ENCODE data around the gene STK35. TPM values are rescaled to one million over a fixed set of nuclear protein-coding genes. Genes with fewer than 3 reads are reported as not detected.

STK35 gene
- total RNA-seq (2014; rRNA removed) (38.4 and 54.3 TPM in 2 replicates), Bru-seq, nascent RNA (percentile 85 among the genes with signal in this experiment), BruChase-seq, experiment 1, labeled RNA remaining after a 6-hour chase (percentile 89 among the genes with signal in this experiment), BruChase-seq, experiment 2, labeled RNA remaining after a 2-hour chase (percentile 88 among the genes with signal in this experiment)
- long read RNA-seq, partial matches to known transcripts: 2 of 75 reads
- long read RNA-seq, other reads (novel, unspliced or antisense): 73 of 75 reads

GRCh38 chr20:2101057-2101864, at the start of gene STK35:
Gene STK35, plus strand, starts transcription at chr20:2101827. Its CDS starts 55 bp downstream, at chr20:2101882.
- Histone ChIP-seq H3K27me3 (ENCODE audit: low read length) (no peaks in the 10 kb centered on the region), H4K20me1 (ENCODE audit: low read length) (peaks cover 26% of the 10 kb centered on the region), H3K27ac (ENCODE audit: low read length) (peak within 1 kb of the TSS; percentile 88), H3K4me3 (ENCODE audit: low read length) (peak within 1 kb of the TSS; percentile 87), H3F3A (ENCODE audit: low read length, unreplicated experiment) (no peaks in the 10 kb centered on the region), H3K9ac (ENCODE audit: low read length) (peak within 1 kb of the TSS; percentile 92), H3K79me2 (ENCODE audit: low read length) (peaks cover 35% of the 10 kb centered on the region), H2AFZ (ENCODE audit: low read length) (peak within 1 kb of the TSS; percentile 86), H3K4me2 (ENCODE audit: low read length) (peak within 1 kb of the TSS; percentile 97), H3K36me3 (ENCODE audit: low read depth, low read length) (peaks cover 12% of the 10 kb centered on the region), H3K9me3 (ENCODE audit: low read length) (no peaks in the 10 kb centered on the region), H3K4me1 (ENCODE audit: insufficient read depth, low read length) (peaks cover 27% of the 10 kb centered on the region), H3K9me2 (replicated peaks; ENCODE audit: low read length) (no peaks in the 10 kb centered on the region)
- intact Hi-C loops (cut with micrococcal nuclease): loop anchor here (10.0 kb wide), 3 partner anchors 196 to 354 kb away; no protein-coding TSS in a partner anchor
- TF ChIP-seq EZH2 (IDR thresholded peaks at IDR 0.05; ENCODE audit: low read length, unreplicated experiment) (no peak), CTCF (conservative IDR thresholded peaks at IDR 0.05; ENCODE audit: low read depth, low read length) (no peak), EZH2phosphoT487 (IDR thresholded peaks at IDR 0.05; ENCODE audit: borderline replicate concordance, low read length) (no peak)
- peak; percentile 66 for DNase-seq
- peak; percentile 63 for ATAC-seq
- ChIA-PET CTCF (no interaction called here), POLR2A (ENCODE audit: unreplicated experiment) (no interaction called here)
- BruUV-seq (replicated peaks): TSS peak; percentile 53

- H3K9me3 ChIP-seq (ENCODE audit: low read length): no peaks in the 10 kb centered on the region
- H3K9ac ChIP-seq (ENCODE audit: low read length): no peak overlapping the region
- intact Hi-C loops (cut with micrococcal nuclease): no loop called here
- H3K4me2 ChIP-seq (ENCODE audit: low read length): no peak overlapping the region
- DNase-seq (no peak), ATAC-seq (no peak)
- H3K4me3 ChIP-seq (ENCODE audit: low read length): no peak overlapping the region
- no peak overlapping the region for H3K27ac ChIP-seq (ENCODE audit: low read length)
- H3K4me1 ChIP-seq (ENCODE audit: insufficient read depth, low read length): no peaks in the 10 kb centered on the region
- BruUV-seq (replicated peaks): no TSS peak
- no peaks in the 10 kb centered on the region for H3K79me2 ChIP-seq (ENCODE audit: low read length)
- H3K27me3 ChIP-seq (ENCODE audit: low read length): peaks cover 76% of the 10 kb centered on the region
- H2AFZ ChIP-seq (ENCODE audit: low read length): no peak overlapping the region
- TF ChIP-seq CTCF (conservative IDR thresholded peaks at IDR 0.05; ENCODE audit: low read depth, low read length) (no peak), EZH2 (IDR thresholded peaks at IDR 0.05; ENCODE audit: low read length, unreplicated experiment) (no peak), EZH2phosphoT487 (IDR thresholded peaks at IDR 0.05; ENCODE audit: borderline replicate concordance, low read length) (no peak)
- ChIA-PET POLR2A (ENCODE audit: unreplicated experiment) (no interaction called here), CTCF (no interaction called here)
- H4K20me1 ChIP-seq (ENCODE audit: low read length): no peaks in the 10 kb centered on the region
- no peaks in the 10 kb centered on the region for H3K9me2 ChIP-seq (replicated peaks; ENCODE audit: low read length)
- H3F3A ChIP-seq (ENCODE audit: low read length, unreplicated experiment): no peaks in the 10 kb centered on the region
- no peaks in the 10 kb centered on the region for H3K36me3 ChIP-seq (ENCODE audit: low read depth, low read length)
Measured at GRCh38 chr20:2051946-2052345, 49.7 kb upstream of the STK35 start.

- BruUV-seq (replicated peaks): no TSS peak
- ChIA-PET CTCF (no interaction called here), POLR2A (ENCODE audit: unreplicated experiment) (no interaction called here)
- Histone ChIP-seq H3K27me3 (ENCODE audit: low read length) (peaks cover 72% of the 10 kb centered on the region), H3K4me1 (ENCODE audit: insufficient read depth, low read length) (no peaks in the 10 kb centered on the region), H3K4me3 (ENCODE audit: low read length) (no peak overlapping the region), H3K27ac (ENCODE audit: low read length) (no peak overlapping the region), H3K4me2 (ENCODE audit: low read length) (no peak overlapping the region), H2AFZ (ENCODE audit: low read length) (no peak overlapping the region), H3K9ac (ENCODE audit: low read length) (no peak overlapping the region), H3K9me3 (ENCODE audit: low read length) (no peaks in the 10 kb centered on the region), H3K36me3 (ENCODE audit: low read depth, low read length) (no peaks in the 10 kb centered on the region), H3K79me2 (ENCODE audit: low read length) (no peaks in the 10 kb centered on the region), H3F3A (ENCODE audit: low read length, unreplicated experiment) (no peaks in the 10 kb centered on the region), H4K20me1 (ENCODE audit: low read length) (no peaks in the 10 kb centered on the region), H3K9me2 (replicated peaks; ENCODE audit: low read length) (no peaks in the 10 kb centered on the region)
- TF ChIP-seq EZH2phosphoT487 (IDR thresholded peaks at IDR 0.05; ENCODE audit: borderline replicate concordance, low read length): no peak
- TF ChIP-seq EZH2 (IDR thresholded peaks at IDR 0.05; ENCODE audit: low read length, unreplicated experiment): no peak
- no peak for TF ChIP-seq CTCF (conservative IDR thresholded peaks at IDR 0.05; ENCODE audit: low read depth, low read length)
- DNase-seq: no peak
- intact Hi-C loops (cut with micrococcal nuclease): no loop called here
- no peak for ATAC-seq
Measured at GRCh38 chr20:2052741-2053140, 48.9 kb upstream of the STK35 start.
